Neural cell (in vitro differentiated cells): ENCODE measurements around the gene COL2A1.

Source experiments
- CTCF ChIP-seq: fragments of 450-650 bp; IDR thresholded peaks from 2 replicates; pipeline ENCODE4 v1.5.1; 2014; ENCODE audit warnings: antibody characterized with exemption, mild to moderate bottlenecking, moderate library complexity; ENCODE audit not compliant: poor library complexity, severe bottlenecking
- EP300 ChIP-seq: fragments of 450-650 bp; conservative IDR thresholded peaks from 2 replicates; pipeline ENCODE4 v1.6.1; 2014; ENCODE audit warnings: antibody characterized with exemption, mild to moderate bottlenecking, moderate library complexity; ENCODE audit not compliant: poor library complexity, severe bottlenecking
- EZH2 ChIP-seq: fragments of 200-600, 300-800 bp; shearing (Covaris generic), sonication (generic); IDR thresholded peaks from 2 replicates; pipeline ENCODE4 v1.6.1; 2014; ENCODE audit warnings: antibody characterized with exemption, low read length, borderline replicate concordance, mild to moderate bottlenecking; ENCODE audit not compliant: insufficient read depth, poor library complexity, severe bottlenecking
- POLR2AphosphoS5 ChIP-seq: IDR thresholded peaks from 2 replicates; pipeline ENCODE4 v1.6.1; 2012
- RAD21 ChIP-seq: fragments of 450-650 bp; conservative IDR thresholded peaks from 2 replicates; pipeline ENCODE4 v1.6.1; 2014; ENCODE audit warnings: antibody characterized with exemption, mild to moderate bottlenecking, moderate library complexity
- TAF1 ChIP-seq: IDR thresholded peaks from 2 replicates; pipeline ENCODE4 v1.6.1; 2012; ENCODE audit warnings: low read depth
- TF ChIP-seq, protein P1 (sequence below): IDR thresholded peaks from 2 replicates; pipeline ENCODE4 v1.6.1; 2012; ENCODE audit warnings: borderline replicate concordance

- TF ChIP-seq POLR2AphosphoS5 (no peak), TAF1 (no peak), CTCF (no peak), EP300 (no peak), RAD21 (no peak), EZH2 (no peak)
- TF ChIP-seq, protein P1, sequence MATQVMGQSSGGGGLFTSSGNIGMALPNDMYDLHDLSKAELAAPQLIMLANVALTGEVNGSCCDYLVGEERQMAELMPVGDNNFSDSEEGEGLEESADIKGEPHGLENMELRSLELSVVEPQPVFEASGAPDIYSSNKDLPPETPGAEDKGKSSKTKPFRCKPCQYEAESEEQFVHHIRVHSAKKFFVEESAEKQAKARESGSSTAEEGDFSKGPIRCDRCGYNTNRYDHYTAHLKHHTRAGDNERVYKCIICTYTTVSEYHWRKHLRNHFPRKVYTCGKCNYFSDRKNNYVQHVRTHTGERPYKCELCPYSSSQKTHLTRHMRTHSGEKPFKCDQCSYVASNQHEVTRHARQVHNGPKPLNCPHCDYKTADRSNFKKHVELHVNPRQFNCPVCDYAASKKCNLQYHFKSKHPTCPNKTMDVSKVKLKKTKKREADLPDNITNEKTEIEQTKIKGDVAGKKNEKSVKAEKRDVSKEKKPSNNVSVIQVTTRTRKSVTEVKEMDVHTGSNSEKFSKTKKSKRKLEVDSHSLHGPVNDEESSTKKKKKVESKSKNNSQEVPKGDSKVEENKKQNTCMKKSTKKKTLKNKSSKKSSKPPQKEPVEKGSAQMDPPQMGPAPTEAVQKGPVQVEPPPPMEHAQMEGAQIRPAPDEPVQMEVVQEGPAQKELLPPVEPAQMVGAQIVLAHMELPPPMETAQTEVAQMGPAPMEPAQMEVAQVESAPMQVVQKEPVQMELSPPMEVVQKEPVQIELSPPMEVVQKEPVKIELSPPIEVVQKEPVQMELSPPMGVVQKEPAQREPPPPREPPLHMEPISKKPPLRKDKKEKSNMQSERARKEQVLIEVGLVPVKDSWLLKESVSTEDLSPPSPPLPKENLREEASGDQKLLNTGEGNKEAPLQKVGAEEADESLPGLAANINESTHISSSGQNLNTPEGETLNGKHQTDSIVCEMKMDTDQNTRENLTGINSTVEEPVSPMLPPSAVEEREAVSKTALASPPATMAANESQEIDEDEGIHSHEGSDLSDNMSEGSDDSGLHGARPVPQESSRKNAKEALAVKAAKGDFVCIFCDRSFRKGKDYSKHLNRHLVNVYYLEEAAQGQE: no peak
Measured at GRCh38 chr12:48032597-48032996, 28.3 kb upstream of the COL2A1 start.
